GM19240 (cell line): ENCODE results near the gene PRKAG2.
"Not testable (repeated sequence)": the region's sequence is repeated elsewhere in the genome, so short reads cannot be mapped to it uniquely, and the experiment has no call there.

ENCODE experiments used
- DNase-seq: peaks from one replicate; pipeline ENCODE4 v3.0.0; 2011; ENCODE audit warnings: low spot score; ENCODE audit not compliant: insufficient read length

Gene PRKAG2

DNA sequence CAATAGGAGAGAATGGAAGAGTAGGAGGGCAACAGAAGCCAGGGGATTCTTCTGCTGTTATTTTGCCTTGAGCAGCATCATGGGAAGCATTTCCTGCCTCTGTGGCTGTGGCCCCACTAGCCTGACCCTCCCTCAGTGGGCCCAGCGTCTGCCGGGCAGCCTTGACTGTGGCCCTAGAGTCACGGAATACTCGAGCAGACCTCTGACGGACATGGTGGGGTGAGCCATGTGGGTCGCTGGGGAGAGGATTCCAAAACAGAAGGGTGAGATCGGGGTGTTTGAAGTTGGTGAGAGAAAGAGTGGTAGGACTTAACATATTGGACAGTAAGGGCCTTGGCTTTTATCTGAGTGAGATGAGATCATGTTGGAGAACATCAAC is 8.3 kb upstream of the PRKAG2 start:
- no peak for DNase-seq

DNA sequence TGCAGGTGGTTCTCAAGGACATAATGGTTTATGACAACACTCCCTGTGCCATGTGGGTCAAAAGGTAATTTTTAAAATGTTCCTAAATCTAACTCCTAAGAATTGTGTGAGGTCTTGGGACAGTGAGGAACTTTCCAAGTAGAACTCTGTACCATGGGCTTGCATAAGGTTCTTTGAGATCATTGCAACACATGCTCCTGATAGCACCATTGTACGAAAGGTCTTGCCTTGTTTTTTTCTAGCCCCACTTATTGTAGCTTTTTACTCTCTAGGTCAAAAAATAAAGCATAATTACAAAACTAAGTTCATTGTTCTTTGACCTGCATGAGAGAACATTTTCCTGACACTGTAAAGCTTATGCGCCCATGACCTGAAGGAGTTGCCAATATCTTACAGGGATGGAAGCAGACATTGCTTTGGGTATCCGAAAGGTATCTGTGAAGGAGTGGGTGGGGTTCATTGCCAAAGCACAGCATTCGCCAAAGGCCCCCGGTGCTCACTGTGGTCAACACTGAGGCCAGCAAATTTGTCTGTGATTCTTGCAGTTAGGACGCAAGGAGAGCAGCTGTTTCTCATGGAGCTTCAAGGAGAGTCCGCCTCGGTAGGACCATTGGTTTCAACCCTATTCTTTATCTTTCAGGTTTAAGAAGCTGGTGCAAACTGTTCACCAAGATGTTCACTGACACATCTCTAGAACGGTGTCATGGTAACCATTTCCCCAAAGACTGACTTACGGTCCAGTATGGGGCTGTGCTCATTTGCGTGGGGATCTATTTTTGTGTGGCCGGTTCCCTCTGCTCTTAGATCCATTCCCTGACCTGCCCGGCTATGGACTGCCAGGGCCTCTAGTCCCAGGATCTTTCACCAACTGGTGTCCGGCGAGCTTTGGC is 7.6 kb upstream of the PRKAG2 start:
- DNase-seq, result no peak

DNA sequence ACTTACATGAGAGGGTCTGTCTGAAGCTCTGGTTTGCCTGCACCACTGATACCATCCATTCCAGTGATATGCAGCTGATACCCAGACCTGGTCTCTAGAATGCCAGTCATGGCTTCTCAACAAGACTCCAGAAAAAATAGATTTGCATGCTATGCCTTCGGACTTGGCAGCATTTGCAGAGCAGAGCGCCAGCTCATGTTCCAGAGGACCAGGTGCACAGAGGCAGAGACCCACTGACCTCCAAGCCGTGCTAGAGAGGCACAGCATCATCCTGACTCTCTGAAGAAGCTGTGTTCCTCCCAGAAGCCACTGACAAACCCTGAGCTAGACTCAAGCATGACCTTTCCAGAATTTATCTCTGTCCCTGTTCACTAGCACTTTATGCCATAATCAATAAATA is 6.9 kb upstream of the PRKAG2 start:
- no peak for DNase-seq

DNA sequence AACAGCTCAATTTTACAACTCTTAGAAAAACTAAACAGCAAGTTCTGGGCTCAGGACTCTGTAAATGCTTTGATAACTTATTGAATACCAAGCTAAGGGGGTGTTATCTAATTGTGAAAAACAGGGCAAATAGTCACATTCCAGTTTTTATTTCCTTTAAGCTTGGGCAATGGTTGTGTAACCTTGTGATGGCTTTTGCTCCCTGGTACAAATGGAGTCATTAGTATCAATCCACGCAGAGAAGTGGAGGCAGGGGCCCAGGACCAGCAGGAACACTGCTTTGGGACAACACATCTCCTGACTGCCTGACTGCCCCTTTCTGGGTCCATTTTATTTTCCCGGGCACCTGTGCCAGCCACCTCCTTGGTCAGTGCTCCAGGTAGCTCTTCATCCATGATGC is 5.8 kb upstream of the PRKAG2 start:
- no peak for DNase-seq

DNA sequence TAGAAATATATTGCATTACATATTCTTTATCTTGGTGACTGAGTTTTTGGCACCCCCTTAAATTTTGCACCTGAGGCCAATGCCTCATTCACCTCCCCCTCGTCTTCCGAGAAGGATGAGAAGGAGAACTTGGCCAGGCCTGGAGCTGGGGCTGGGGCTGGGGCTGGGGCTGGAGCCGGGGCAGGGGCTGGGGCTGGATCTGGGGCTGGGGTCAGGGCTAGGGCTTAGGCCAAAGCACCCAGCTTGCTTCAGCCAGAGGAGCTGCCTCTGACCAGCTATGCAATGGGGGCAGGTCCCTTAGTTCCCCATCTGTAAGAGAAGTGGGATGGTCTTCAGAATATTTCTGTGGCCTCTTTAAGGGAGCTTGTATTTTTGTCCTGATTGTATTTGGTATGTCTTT is 3.8 kb upstream of the PRKAG2 start:
- no peak for DNase-seq

DNA sequence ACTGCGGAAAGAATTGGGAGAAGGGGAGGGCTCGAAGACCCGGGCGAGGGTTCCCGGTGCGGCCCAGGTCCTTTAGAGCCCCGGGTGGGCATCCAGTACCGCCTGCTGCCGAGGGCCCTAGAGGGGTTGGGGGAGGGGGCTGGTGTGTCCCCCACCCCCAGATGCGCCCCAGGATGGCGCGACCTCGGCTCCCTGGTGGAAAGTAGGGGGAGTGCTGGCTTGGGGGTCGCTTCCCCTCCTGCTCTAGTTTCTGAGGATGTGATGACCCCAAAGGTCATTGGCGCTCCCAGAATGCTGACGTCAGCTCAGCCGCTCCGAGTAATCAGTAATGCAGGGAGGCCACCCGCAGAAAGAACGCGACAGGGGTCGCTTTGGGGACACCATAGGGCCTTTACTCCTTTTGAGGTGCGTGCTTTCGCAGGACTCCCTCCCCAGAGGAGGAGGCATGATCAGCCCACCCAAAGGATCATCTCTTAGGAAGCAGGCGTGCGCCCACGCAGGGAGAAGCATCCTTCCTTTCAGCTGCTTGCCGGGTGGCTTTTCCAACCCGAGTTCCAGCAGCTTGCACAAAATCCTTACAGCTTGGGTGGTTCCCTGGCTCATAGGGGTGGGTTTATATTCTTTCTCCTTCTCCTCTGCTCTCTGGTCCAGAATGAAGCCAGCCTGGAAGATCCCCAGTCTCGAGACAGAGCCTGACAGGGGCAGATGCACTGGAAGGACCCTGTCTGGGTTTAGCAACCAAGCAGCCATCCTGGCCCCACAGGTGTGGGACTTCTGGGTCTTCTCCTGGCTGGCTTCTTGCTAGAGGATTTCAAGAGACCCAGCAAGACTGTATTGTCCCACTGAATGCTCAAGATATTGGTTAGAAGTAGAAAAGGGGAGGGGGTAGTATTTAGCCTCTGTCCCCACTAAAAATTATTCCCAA is 1.3 kb upstream of the PRKAG2 start:
- DNase-seq, result no peak

DNA sequence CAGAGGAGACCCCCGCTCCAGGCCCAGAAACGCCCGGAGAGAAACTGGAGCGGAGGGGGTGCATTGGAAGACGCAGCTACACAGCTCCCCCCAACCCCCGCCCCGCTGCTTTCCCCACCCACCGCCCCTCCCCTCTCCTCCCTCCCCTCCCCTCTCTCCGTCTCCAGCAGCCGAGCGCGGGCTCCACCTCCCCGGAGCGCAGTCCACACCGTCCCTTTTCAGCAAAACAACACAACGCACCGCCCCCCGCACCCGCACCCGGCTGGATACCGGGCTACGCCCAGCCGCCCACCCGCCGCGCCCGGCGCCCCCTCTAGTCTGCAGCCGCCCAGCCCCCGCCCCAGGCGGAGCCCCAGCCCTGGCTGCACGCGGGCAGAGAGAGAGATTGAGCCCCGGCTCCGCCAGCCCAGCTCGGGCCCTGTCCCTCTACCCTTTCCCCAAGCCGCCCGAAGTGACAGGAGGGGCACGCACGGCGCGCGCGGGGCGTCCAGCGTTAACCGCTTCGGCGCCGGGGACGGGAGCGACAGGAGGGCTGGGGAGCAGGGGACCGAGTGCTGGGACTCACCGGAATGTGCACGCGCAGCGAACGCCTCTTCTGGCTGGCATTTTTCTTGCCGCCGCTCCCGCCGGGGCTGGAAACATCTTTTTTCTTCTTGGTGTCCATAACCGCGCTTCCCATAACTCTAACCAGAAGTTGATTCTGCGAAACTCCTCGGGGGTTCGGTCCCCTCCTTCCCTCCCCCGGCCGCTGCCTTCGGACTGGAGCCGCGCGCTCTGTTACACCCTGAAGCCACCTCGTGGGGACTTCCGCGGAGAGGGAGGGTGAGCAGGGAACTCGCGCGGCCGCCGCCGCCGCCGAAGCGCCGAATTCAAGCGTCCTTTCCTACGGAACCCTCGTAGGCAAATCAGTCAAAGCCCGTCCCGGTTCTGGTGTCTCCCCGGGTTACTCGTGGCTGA is 695 bp downstream of the PRKAG2 start:
- peak; percentile 31 for DNase-seq

DNA sequence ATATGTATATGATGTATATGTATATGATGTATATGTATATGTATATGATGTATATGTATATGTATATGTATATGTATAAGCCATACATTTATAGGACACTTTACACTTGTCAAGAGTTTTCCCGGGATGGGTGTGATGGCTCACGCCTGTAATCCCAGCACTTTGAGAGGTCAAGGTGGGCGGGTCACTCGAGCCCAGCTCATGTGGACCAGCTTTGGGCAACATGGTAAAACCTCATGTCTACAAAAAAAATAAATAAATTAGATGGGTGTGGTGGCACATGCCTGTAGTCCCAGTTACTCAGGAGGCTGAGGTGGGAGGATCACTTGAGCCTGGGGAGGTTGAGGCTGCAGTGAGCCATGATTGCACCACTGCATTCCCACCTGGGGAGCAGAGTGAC is 2.4 kb downstream of the PRKAG2 start:
- DNase-seq, result not testable (repeated sequence)

DNA sequence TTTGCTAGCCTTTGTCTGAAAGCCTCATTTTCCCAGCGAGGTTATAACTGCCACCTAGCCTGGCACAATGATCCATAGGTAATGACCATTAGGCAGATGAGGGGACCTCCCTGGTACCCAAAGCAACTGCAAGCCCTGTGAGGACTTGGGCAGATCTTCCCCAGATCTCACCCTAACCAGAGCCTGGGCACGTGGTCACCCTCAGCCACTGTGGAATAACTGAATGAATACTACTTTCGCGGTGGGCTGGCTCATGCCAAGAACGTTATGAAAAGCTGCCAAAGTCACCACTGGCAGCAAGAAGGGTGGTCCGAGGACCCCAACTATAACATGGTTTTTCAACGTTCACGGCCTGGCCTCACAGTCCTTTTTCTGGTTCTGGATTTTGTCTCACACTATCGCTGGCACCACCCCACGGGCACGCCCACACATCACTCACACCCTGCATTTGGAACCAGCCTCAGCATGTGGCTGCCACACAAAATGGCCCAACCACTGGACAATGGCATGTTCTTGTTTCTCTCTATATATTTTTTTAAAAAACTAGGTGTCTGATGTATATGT is 3.4 kb downstream of the PRKAG2 start:
- no peak for DNase-seq

DNA sequence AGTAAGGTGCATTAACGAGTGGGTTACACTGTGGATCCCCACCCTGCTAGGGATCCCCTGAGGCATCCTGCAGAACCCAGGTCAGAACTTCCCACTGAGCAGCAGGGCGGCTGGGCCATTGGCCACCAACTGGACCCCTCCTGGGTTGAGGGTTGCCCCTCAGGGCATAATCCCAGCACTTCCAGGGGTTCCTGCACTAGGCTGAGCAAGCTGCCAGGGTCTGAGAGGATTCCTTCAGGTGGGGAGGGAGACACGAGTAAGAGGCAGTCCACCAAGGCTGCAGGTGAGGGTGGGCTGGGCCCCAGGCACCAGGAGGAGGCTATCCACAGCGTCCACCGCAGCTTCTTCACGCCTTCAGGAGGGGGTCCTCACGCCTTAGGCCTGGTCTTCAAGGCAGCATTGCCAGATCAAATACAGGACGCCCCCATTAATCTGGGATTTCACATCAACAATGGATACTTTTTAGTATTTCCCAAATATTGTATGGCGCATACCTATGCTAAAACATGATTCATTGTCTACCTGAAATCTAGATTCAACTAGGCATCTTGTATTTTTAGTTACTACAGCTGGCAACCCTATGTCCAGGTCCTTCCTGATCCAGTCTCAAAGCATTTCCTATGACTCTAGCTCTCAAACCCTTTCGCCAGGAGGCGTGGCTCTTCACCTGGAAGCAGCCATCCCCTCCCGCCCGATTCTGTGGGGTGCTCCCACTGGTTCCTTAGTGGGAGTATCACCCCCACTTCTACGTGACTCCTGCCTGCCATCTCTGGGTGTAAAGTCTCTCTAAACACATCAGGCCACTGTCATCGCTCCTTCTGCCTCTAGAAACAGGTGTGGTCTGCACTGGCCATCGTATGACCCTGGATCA is 4.1 kb downstream of the PRKAG2 start:
- no peak for DNase-seq

DNA sequence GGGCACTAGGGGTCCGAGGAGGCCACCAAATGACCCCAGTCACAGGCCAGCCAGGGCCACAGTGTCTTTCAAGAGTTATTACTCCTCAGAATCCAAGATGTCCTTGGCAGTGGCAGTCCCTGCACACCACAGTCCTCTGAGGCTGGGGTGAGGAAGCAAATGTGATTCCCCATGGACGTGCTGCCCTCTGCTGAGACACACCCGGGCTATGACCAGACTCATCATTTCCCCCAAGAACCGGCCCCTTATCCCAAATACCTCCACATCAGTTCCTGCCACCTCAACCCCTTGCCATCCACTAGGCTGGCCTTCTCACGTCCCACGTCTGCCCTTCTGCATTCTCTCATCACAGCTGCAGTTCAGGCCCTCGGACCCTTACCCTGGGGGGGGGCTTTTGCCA is 5.0 kb downstream of the PRKAG2 start:
- no peak for DNase-seq

DNA sequence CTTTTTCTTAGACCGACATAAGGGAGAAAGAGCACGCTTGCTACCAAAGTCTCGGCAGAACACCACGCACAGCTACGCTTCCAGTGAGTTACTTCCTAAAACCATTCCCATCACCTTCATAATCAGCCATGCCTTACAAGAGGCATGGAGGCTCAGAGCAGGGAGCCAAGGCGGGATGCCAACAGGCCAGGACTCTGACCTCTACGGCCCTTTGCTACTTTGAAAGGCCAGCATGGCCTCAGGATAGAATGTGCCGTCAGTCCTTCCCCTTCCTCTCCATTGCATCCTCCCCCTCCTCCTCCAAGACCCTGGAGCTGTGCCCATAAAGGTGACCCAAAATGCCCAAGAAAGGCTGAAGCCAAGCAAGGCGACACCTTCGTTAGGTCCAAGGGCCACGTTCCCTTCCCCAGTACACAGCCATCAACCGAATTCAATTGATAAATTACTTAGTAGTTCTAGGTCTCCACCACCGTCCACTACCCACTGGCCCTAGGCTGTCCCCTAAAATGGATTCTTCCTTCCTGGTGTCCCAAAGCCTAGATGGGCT is 5.7 kb downstream of the PRKAG2 start:
- DNase-seq, result no peak

DNA sequence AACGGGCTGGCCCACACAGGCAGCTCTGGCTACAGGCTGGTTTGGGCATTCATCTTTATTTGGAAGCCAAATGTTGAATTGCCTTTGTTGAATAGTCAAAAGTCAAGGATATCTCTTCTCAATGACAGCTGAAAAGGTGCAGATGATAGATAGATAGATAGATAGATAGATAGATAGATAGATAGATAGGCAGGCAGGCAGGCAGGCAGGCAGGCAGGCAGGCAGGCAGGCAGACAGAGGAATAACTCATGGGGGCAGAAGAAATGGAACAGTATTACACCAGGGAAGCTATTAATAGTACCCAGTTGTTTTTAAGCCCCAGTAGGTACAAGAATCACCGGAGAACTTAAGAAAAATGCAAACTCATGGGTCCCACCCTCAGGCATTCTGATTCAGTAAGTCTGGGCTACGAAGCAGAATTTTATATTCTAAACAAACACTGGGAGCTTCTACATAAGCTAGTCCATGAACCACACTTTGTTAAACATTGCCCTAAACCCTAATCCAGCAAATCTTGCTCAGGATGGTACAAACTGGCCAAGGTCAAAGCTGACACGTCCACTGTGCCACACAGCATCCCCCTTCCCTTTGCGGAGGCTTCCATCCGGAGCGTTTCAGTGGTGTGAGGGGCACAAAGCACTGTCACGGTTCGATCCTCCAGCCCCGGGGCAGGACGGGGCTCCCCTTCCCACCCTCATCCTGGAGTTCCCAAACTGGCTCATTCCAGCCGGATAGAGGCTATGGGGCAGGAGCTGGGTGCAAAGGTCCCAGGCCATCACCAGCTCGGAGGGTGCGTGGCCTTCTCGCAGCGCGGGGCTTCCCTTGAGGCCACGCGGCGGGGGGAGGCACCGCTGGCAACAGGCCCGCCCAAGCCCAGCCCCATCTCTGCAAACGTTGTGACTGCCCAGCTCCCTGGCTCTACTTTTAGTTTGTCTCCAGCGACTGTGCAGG is 6.7 kb downstream of the PRKAG2 start:
- no peak for DNase-seq

DNA sequence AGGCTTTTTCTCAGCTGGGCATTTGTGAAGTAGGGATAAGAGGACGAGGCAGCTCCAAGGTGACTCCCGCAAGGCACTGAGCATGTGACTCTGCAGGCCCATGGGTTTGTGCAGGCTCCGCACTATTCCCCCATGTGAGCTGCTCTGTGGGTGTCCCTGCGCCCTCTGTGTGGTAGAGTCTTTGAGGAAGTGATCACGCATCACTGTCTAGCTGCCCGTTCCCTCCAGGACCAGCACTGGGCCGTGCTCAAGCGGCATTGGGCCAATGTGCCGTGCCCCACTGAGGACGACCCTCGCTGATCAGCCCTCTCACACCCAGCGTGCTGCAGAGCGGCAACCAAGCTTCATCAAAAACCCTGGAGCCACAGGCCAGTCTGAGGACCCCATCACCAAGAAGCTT is 7.5 kb downstream of the PRKAG2 start:
- DNase-seq, result no peak

DNA sequence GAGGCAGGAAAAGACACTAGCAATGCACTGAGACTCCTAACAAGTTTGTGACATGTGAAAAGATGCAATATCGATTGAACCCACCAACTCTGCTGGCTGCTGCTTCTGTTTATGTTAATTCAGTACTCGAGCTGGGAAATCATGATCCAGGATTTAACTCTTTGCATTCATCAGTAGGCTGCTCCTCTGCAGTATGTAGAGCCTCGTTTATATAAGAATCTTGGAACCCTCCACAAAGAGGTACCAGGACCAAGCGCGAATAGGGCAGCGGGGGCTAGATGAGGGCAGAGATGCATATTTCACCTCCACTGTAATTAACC is 7.8 kb downstream of the PRKAG2 start:
- no peak for DNase-seq

DNA sequence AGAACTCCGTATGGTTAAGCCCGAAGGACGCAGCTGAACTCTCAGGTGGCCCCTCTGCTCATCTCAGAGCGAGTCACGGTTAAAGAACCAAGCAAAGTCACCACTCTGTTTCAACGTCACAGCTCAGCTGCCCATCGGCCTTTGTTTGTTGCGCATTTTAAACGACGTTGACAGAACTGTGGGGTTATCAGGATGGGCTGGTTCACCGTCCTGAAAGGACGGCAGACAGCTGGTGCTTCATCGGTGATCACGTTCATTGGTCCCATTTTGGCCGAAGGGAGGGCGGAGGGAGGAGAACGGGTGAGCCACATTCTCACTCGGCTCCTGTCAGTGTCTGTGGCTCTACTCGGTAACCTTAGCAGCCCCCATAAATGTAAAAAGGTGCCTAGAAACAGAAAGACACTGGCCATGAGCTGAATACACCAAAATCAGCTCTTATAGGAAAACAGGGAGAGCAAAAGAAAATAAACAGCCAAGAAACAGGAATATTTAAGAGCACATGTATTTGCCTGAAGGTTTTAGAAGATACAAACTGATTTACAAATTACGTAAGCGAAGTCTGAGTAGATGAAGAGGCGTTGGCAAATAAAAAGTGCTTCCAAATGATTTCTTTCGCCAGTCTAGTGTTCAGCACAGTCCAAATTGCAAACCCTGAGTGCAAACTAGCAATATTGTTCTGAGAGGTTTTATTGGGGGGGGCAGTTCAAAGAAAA is 8.4 kb downstream of the PRKAG2 start:
- no peak for DNase-seq

DNA sequence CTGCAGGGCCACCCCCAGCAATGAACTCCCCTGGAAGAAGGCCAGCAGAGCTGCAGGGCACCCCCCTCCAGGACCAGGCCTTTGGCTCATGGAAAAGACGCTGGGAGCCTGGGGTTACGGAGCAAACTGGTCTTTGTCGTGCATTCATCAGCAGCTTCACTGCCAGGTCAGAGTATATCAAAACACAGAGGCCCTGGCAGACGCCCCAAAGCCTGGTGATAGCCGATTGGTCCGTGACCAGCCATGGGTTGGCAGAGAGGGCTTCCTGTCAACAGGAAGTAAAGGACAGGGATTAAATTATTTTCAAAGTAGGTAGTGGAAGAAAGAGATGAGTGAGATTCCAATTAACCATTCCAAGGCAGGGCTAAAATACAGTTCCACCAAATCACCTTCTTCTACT is 9.0 kb downstream of the PRKAG2 start:
- DNase-seq, result no peak
